Suppressor macrophage treated with lipopolysaccharide for 1 hour (primary cell): ENCODE measurements around the gene ANTXR2.
A peak's percentile ranks its signal among the peaks of the same experiment; 100 is the strongest.
"Not testable (repeated sequence)": the region's sequence is repeated elsewhere in the genome, so short reads cannot be mapped to it uniquely, and the experiment has no call there.

ENCODE experiments used
- DNase-seq, 3 donors: peaks; one replicate each; pipeline ENCODE4 v3.0.0-alpha.2; 2020 to 2022

The ANTXR2 gene

DNA sequence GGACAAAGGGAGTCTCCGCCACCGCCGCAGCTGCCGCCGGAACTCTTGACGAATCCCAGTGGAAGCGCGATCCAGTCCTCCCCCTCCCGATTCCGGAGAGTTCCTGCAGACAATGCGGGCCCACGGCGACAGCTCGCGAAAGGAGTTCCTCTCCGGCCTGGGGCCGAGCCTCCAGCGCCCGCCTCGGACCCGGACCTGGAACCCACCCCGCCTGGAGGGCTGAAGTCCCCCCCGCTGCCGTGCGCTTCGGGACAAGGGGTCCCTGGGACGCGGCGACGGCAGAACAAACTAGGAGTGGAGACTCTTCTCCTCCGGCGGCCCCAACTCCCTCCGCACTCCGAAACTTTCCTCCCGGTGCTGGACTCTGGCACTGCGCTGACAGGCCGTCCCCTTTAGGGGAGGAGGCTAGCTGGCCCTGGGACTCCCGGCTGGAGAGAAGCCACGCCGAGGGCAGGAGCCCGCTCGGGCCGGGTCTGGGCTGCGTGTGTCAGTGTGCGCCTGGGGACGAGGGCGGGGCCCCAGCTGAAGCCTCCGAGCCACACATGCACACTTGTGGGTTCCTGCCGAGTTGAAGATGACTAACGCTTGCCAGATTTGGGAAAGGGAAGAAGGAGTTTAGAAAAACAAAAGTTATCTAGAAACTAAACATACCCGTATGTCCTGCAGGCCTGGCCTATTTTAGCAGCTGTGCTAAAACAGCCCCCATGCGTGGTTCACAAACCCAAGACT, at the start of gene ANTXR2:
ANTXR2 (minus strand) TSS at position 486 of the 729 bp plus-strand sequence. CDS start 669 bp downstream, outside the sequence.
- peak; percentile 94 to 96 (median 95) for DNase-seq

DNA sequence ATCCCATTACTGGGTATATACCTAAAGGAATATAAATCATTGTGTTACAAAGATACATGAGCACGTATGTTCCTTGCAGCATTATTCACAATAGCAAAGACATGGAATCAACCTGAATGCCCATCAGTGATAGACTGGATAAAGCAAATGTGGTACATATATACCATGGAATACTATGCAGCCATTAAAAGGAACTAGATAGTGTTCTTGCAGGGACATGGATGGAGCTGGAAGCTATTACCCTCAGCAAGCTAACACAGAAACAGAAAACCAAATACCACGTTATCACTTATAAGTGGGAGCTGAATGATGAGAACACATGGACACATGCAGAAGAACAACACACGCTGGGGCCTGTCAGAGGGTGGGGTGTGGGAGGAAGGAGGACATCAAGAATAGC, 48.8 kb upstream of the ANTXR2 start:
- not testable (repeated sequence) for DNase-seq

DNA sequence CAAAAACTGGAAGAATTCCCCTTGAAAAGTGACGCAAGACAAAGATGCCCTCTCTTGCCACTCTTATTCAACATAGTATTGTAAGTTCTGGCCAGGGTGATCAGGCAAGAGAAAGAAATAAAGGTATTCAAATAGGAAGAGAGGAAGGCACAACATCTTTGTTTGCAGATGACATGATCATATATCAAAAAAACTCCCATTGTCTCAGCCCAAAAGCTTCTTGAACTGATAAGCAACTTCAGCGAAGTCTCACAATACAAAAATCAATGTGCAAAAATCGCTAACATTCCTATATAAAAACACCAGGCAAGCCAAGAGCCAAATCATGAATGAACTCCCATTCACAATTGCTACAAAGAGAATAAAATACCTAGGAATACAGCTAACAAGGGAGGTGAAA, 46.6 kb upstream of the ANTXR2 start:
- DNase-seq = not testable (repeated sequence)

DNA sequence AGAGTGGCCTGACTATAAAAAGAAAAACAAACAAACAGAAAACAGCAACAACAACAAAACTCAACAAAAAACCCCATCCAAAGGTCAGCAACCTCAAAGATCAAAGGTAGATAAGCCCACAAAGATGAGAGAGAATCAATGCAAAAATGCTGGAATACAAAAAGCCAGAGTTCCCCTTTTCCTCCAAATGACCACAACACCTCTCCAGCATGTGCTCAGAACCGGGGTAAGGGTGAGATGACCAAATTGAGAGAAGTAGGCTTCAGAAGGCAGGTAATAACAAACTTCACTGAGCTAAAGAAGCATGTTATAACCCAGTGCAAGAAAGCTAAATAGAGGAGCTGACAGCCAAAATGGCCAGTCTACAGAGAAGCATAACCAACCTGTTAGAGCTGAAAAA, 43.5 kb upstream of the ANTXR2 start:
- DNase-seq = no peak

DNA sequence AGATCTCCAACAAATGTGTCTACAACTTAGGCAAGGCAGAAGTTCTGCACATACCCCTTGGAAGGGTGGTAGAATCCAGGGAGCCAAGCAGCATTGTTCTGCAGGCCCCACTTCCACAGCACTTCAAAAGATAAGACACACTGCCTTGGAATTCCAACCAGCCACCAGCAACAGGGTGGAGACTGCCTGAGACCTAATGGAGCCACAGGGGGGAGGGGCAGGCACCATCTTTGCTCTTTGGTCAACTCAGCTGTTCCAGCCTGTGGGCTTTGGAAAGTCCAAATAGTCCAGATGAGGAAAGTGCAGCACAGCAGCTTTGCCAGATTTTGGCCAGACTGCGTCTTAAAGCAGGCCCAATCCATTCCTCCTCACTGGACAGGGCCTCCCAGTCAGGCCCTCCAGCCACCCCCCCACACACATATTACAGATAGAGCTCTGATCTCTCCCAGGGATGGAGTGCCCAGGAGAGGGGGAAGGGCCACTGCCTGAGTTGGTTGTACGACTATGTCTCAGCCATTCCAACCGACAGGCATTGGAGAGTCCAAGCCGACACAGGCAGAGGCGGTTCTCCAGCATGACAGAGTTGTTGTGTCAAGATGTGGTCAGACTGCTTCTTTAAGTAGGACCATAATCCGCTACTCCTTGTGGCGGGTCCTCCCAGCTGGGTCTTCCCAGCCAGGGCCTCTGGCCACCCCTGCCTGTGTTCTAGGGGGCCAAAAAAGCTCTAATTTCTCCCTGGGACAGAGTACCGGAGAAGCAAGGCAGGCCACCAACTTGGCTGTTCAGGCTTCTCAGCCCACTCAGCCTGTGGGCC, 42.5 kb upstream of the ANTXR2 start:
- no peak for DNase-seq

DNA sequence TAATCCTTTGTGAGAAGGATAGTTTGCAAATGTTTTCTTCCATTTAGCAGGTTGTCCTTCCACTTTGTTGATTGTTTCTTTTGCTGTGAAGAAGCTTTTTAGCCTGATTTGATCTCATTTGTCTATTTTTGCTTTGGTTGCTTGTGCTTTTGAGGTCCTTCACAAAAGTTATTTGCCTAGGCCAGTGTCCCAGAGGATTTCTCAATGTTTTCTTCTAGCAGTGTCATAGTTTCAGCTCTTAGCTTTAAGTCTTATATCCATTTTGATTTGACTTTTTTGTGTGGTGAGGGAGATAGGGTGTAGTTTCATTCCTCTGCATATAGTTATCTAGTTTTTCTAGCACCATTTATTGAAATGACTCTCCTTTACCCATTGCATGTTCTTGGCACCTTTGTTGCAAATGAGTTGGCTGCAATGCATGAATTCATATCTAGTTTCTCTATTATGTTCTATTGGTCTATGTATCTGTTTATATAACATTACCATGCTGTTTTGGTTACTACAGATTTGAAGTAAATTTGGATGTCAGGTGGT, 41.8 kb upstream of the ANTXR2 start:
- DNase-seq = no peak

DNA sequence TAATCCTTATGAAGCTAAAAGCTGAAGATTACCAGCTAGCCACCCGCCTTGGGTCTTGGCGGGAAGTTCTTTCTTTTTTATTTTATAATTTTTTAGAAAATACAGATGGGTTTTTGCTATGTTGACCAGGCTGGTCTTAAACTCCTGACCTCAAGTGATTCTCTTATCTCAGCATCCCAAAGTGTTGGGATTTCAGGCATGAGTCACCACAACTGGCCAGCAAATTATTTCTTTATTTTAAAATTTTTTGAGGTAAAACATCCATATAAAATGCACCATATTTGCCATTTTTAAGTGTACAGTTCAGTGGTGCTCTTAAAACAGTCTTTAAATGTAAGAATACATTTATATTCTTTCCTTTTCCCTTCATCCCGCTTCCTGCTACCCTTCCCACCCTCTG, 40.6 kb upstream of the ANTXR2 start:
- no peak for DNase-seq

DNA sequence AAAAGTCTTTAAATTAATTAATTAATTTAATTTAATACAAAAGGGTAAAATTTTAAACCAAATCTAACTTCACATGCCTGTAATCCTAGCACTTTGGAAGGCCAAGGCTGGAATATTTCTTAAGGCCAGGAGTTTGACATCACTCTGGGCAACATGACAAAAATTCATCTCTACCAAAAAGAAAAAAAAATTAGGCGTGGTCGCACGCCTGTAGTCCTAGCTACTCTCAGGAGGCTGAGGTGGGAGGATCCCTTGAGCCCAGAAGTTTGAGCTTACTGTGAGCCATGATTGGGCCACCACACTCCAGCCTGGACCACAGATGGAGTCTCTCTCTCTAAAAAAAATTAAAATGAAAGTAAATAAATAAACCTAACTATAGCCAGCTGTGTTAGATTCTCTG, 39.2 kb upstream of the ANTXR2 start:
- DNase-seq = no peak

DNA sequence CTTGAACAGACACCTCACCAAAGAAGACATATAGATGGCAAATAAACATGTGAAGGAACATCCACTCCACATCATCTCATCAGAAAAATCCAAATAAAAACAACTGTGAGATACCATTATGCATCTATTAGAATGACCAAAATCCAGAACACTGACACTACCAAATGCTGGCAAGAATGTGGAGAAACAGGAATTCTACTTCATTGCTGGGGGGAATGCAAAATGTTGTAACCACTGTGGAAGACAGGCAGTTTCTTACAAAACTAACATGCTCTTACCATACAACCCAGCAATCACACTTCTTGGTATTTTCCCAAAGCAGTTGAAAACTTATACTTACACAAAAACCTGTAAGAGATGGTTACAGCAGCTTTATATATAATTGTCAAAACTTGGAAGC, 38.2 kb upstream of the ANTXR2 start:
- no peak for DNase-seq

DNA sequence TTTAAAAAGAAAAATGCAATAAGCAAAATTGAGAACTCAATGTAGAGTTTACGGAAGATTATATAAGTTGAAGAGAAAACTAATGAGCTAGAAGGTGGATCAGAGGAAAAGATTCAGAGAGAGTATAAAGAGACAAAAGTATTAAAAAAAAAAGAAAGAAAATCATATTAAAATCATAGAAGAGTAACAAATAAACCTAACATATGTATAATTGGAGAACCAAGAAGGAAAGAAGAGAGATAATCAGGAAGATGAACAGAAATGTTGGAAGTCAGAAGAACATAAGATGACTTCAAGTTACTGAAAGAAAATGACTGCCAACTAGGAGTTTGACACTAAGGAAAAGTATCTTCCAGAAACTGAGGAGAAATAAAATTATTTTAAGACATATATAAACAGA, 34.3 kb upstream of the ANTXR2 start:
- DNase-seq = no peak

DNA sequence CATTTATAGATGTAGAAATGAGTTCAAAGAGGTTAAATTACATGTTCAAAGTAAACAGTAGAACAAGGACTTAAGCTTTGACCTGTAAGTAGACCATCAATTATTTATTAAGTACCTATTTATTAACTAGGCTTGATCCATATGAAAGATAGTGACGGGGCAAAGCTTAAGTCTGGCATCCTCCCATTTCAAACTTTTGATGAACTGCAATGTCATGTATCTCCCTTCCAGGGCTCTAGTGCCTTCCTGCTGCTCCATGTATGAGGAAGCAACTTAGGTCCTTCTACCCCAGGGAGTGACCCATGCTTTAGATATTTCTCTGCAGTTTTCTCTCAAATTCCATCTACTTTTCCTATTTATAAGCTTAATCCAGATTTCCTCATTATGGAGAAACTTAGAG, 31.9 kb upstream of the ANTXR2 start:
- no peak for DNase-seq

DNA sequence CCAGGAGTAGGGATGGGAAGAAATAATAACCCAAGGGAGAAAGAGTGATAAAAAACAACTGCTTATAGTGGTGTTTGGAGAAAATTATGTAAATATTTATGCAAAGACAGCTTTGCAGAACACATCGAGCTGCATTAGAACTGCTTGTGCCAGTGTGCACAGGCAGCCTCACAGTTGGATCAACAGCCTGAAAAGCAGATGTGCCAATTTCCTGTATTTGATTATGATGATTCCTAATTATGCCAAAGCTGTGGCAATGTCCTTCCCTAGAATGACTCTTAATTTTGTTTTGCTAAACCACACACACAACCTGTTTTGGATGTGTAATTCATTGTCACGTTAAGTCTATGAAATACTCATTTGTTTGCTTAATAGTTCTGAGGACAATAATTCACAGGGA, 30.6 kb upstream of the ANTXR2 start:
- no peak for DNase-seq

DNA sequence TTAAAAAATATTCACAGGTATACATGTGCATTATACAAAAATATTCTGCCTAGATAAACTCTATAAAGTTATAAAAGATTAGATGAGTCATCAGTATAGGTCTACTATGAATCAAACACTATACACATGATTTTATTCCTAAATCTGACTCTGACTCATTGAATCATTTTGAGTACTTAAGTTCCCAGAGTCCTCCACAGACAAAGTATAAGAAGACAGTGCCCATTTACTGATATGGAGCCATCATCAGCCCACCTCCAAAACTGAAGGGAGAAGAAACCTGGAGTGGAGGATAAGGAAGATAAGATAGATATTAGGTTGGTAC, 28.7 kb upstream of the ANTXR2 start:
- DNase-seq = peak in 2 of 3 donors; percentile 55 to 67

DNA sequence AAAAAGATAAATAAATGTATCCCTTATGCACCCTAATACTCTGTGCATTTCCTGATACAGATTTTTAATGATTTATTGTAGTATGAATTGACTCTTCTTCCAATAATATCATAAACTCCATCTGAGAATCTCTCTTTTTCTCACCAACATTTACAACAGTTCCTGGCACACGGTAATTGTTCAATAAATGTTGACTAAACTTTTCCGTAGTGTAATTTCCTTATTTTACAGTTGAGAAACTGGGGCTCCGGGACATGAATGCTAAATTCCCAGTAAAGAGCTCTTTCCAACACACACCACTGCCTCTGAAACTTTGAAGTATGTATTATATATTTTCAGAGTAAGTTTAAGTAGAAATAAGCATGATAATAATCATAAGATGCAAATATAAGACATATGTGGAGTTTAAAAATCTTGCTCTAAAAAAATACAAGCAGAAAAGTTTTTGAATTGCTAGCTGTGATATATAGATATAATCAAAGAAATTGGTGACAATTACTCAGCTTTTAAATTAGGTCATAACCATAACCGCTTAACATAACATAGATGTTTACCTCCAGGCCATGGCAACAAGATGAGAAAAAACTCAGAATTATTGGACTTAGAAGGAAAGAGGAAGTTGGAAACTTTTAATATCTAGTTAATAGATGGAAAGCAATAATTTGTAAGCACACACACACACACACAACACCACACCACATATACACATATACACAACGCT, 28.2 kb upstream of the ANTXR2 start:
- DNase-seq = peak in 2 of 3 donors; percentile 41 to 68

DNA sequence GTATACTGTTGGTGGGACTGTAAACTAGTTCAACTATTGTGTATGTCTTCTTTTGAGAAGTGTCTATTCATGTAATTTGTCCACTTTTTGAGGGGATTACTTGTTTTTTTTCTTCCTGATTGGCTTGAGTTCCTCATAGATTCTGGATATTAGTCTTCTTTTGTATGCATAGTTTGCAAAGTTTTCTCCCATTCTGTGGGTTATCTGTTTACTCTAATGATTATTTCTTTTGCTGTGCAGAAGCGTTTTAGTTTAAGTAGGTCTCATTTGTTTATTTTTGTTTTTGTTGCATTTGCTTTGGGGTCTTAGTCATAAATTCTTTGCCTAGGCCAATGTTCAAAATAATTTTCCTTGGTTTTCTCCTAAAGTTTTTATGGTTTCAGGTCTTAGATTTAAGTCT, 26.6 kb upstream of the ANTXR2 start:
- DNase-seq = no peak

DNA sequence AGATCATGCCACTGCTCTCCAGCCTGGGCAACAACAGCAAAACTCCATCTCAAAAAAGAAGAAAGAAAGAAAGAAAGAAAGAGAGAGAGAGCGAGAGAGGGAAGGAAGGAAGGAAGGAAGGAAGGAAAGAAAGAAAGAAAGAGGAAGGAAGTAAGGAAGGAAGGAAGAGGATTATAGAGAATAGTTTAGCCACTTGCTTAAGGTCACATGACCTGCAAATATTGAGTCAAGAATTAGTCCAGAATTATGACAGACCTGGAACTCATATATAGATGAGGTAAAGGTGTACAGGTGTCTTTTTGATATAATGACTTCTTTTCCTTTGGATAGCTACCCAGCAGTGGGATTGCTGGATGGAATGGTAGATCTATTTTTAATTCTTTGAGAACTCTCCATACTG, 25.6 kb upstream of the ANTXR2 start:
- no peak for DNase-seq

DNA sequence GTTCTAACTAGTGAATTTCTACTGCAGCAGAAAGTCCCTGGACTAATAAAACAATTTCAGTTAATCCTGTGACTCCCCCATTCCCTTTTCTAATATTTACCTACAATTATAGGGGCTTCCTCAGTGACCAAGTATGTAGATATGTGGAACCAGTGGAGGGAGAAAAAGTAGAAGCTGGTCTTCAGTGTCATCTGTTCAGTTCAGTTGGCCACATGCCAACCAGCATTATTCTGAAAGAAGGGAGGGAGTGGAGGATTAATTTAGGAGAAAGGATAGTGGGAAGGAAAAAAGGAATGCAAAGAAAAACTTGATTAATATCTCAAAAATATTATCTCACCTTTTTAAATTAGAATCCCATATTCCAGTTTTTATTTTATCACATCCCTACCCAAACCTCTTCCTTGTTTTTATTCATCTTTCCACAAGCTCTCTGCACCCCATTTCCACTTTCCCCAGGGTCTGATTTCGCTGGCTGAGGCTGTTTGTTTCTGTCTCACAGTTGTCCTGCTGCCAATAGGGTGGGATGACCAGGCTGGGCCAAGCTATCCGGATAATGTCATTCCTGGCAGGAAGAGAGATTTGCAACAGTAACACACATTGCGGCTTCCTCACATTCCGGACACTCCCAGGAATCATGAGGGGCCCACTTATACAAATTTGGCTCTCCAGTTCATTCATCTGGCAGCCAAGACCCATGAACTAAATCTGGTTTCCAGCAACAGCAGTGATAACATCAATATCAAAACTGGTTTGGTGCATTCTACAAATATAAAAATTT, 24.6 kb upstream of the ANTXR2 start:
- DNase-seq = no peak

DNA sequence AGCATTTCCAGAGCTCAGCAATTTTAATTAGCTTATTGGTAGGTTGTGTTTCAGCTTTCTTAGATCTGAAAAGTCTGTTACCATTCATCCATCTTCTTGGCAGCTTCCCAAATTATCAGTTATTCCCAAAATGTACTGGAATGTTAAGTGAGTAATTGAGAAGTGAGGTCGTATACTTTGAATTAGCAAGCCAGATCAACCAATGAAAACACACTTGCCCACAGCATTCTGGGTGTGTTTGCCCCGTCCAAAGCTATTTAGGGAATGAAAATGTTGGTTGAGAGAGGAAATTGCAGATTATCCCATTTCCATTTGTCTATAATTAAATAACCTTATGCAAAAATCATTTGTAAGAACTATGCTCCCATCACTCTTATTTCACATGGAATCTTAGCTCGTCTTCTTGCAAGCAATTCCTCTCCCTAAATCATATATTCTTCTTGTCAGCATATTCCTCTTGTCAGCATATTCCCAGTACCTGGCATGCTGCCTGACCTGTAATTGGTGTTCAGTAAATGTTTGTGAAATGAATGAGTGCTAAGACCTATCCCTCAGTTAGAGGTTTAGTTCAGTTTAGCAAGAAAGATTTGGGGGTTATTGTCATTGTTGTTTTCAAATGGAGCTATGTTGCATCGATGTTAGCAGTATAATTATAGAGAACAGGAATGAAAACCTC, 23.3 kb upstream of the ANTXR2 start:
- DNase-seq = no peak

DNA sequence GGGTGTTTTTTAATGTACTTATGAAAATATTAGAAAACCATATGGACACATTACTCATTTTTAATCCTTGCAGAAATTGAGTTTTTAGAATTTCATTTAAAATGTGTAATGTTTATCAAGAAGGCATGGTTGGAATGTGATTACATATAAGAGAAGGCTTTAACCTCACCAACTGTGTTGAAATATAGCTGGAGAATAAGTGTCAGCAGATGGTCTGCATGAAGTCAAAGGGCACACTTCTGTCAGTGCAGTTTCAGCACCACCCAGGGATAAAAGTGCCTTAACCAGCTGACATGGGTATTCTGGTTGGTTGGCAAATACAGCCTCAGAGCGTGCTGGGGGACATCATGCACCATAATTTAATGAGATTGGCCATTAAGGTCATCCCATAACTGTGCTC, 21.2 kb upstream of the ANTXR2 start:
- no peak for DNase-seq

DNA sequence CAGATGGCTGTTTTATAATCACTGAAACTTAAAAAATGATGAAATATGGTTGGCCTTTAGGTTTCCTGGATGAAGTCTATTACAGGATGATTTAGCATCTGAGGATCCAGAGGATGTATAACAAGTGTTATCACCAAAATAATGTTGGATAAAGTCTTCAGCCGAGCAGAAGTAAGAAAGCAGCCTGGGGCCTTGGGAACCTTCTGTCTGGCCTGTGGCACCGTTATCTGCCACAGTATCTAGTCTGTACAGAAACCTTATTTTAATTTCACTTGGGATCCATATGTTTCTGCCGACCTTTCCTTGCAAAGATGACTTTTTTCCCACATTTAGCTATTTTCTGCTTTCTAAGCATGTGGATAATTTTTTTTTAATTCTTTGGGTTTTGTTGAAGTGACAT, 20.5 kb upstream of the ANTXR2 start:
- DNase-seq = no peak

DNA sequence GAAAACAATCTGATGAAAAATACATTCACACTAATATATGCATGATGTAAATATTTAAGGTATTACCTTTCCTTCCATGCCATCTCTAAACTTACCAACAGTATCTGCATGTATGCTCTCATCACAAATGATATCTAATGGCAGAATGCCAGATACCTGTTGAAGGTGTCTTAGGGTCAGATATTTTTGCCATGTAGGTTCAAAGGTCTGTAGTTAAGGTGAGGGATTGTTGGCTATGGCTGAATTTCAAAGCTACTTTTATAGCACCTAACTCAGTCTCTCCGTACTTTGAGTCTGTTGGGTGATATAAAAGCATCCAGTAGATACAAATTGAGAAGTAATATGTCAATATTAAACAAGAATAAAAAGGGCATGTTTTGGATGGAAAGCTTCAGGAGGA, 19.8 kb upstream of the ANTXR2 start:
- no peak for DNase-seq

DNA sequence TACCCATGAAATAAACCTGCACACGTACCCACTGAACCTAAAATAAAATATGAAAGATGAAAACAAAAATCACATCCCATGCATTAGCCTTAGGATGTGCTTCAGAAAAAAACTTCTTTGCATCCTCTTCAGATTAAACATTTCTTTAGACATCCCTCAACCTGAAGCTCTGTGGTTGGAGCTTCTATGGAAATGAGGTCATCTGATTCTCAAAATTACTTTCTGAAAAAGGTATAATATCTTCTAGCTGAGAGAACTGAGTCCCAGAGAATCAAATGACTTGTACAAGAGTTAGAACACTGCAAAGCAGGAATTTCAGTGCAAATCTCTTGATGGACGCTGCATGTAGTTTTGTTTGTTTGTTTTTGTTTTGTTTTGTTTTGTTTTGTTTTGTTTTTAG, 19.1 kb upstream of the ANTXR2 start:
- DNase-seq = no peak
